HUDEP-2 (cell line): ENCODE results near the gene RRP1B.
"Not testable (repeated sequence)": the region's sequence is repeated elsewhere in the genome, so short reads cannot be mapped to it uniquely, and the experiment has no call there.

Experiments used
- DNase-seq, 76 experiments: peaks; one replicate each; lab custom pipeline; 2025; ENCODE audit not compliant: unreplicated experiment in 76 of 76; lab: John Stamatoyannopoulos, UW

The RRP1B gene

GRCh38 chr21:43665879-43666278 is 6.5 kb downstream of the RRP1B start:
- DNase-seq, result peak in 2 of 76 experiments; percentile 14 to 19

- no peak for DNase-seq
Observed at GRCh38 chr21:43667191-43667904, 8.0 kb downstream of the RRP1B start.

DNA sequence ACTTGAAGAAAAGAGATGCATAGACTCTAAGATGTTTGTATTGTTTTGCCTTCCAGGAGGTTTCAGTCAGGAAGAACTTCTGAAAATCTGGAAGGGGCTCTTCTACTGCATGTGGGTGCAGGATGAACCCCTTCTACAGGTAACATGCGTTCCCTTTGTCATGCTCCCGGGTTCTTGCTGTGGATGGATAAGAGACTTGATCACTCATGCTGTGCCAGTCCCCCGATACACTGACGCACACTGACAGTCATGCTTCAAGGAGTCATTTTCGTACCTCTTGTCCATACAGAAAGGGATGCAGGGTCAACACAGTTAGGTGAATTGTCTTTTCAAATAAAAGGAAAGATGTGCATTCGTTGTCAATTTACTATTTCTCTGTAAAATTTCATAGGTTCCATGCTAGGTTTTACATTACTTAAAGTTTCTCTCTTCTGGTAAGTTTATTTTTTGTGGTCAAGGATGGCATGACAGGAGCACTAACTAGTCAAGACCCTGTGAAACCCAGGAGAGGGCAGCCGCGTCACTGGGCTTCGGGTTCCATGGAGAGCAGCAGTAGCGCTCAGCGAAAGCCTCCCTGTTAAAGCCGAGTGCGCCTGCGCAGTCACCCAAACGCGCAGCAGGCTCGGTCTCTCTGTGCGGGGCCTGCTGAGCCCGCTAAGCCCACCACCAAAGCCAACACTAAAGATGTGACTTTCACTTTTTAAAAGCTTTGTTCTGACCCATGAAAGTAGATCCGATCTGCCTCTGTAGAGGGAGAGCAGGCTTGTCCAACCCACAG is 10.7 kb downstream of the RRP1B start:
- no peak for DNase-seq

- no peak for DNase-seq
Observed at GRCh38 chr21:43675871-43676270, 16.5 kb downstream of the RRP1B start.

GRCh38 chr21:43676391-43676790 is 17.0 kb downstream of the RRP1B start:
- no peak for DNase-seq

DNA sequence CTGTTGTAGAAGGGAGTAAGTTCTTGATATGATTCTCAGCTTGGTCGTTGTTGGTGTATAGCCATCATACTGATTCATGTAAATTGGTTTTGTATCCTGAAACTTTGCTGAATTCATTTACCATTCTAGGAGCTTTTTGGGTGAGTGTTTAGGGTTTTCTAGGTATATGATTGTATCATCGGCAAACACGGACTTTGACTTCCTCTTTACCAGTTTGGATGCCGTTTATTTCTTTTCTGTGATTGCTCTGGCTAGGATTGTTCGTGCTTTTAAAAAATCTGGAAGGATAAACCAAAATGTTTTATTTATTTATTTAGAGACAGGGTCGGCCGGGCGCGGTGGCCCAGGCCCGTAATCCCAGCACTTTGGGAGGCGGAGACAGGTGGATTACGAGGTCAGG is 20.6 kb downstream of the RRP1B start:
- no peak for DNase-seq

- not testable (repeated sequence) for DNase-seq
Observed at GRCh38 chr21:43680421-43680820, 21.1 kb downstream of the RRP1B start.

DNA sequence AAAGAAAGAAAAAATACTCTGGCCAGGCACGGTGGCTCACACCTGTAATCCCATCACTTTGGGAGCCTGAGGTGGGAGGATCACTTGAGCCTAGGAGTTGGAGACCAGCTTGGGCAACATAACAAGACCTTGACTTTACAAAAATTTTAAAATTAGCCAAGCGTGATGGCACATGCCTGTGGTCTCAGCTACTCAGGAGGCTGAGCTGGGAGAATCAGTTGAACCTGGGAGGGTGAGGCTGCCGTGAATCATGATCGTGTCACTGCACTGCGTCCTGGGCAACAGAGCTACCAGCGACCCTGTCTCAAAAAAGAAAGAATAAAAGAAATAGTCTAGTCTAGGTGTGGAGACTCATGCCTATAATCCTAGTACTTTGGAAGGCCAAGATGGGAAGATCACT is 22.3 kb downstream of the RRP1B start:
- DNase-seq, result no peak

GRCh38 chr21:43684424-43684823 is 25.1 kb downstream of the RRP1B start:
- DNase-seq, result no peak

GRCh38 chr21:43686811-43687565 is 27.6 kb downstream of the RRP1B start:
- no peak for DNase-seq

GRCh38 chr21:43687566-43688399 is 28.4 kb downstream of the RRP1B start:
- DNase-seq, result no peak

GRCh38 chr21:43688906-43689305 is 29.5 kb downstream of the RRP1B start:
- DNase-seq, result no peak

- no peak for DNase-seq
Observed at GRCh38 chr21:43689556-43690337, 30.4 kb downstream of the RRP1B start.

GRCh38 chr21:43690346-43690745 is 31.0 kb downstream of the RRP1B start:
- DNase-seq, result no peak

DNA sequence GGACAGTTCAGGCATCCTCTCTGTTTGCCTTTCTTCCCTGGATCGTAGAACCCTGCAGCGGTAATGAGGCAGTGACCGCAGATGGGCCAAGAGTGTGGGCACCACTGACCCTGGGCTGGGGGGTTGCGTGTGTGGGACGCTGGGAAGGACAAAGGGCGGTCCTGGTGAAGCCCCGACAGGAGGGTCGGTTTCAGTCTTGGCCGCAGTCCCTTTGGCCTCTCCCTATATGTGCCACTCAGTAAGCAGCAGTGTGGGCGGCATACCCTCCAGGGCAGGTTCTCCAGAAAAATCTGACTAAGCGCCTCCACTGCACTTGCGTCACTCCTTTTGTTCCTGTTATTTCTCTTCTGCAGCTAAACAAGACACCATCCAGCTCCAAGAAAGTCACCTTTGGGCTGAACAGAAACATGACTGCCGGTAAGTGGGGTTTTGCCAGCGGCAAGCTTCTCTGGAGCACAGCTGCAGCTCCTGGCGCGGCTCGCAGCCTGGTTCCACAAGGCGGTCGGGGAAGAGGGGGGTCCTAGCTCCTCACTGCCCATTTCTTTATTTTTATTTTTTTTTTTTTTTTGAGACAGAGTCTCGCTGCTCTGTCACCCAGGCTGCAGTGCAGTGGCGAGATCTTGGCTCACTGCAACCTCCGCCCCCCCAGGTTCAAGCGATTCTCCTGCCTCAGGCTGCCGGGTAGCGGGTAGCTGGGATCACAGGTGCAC is 31.9 kb downstream of the RRP1B start:
- DNase-seq, result no peak

DNA sequence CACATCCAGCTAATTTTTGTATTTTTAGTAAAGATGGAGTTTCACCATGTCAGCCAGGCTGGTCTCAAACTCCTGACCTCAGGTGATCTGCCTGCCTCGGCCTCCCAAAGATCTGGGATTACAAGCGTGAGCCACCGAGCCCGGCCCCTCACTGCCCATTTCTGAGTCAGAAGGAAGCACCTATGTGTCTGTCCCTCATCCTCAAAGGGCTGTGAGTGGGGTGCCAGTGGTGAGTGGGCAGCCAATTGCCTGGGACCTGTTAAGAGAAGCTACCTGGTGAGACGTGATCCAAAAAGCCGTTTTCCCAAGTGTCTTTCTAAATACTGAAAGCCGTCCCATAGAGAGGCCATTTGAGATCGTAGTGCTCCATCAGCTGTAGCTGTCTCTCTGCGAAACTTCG is 32.4 kb downstream of the RRP1B start:
- DNase-seq, result no peak

DNA sequence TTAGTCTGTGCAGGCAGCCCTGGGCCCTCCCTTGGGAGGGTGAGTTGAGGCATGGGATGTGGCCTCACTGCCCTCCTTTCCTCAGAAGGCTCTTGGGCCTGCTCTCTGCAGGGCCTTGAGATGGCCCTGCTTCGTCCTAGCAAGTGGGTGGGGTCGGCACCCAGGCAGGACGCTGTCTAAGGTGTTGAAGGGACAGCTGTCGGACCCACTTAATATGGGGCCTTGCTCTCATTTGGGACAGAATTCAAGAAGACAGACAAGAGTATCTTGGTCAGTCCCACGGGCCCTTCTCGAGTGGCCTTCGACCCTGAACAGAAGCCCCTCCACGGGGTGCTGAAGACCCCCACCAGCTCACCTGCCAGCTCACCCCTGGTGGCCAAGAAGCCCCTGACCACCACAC is 33.6 kb downstream of the RRP1B start:
- no peak for DNase-seq

DNA sequence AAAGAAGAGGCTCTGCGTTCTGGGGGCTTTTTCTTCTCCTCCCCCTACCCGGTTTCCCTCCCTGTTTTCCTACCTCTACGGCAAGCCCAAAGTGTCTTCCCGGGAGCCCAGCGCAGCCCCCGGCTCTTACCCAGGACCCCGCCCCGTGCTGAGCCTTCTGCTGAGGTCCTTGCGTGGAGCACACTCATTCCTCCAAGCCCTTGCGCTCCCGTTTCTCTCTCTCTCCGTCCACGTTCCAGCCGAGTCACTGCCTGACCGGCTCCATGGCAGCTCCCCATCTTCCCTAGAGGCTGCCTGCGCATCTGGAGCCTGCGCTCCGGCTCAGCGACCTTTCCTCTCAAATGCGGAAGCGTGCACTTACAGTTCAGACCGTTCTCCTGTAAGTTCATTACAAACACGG is 34.6 kb downstream of the RRP1B start:
- DNase-seq, result no peak

GRCh38 chr21:43694437-43695079 is 35.2 kb downstream of the RRP1B start:
- DNase-seq, result no peak
